K562 (cell line): Measurements from ENCODE around the gene TREH. TPM values are rescaled to one million over a fixed set of nuclear protein-coding genes. Genes with fewer than 3 reads are reported as not detected.

Experiments used
- ATAC-seq: fragments of 200-7000 bp; cut with Tn5 transposase; 3 replicates; pipeline ENCODE4 v1.9.1; 2020; ENCODE audit warnings: moderate library complexity
- BruUV-seq: library from RNA; stranded (reverse); fragments of 400-500 nt; replicated peaks from 2 replicates; lab custom pipeline; 2021; lab: Mats Ljungman, UMichigan
- CTCF ChIA-PET: fragments of 300-600 bp; formaldehyde crosslinking; extraction: SDS; loops from one replicate; lab custom pipeline; 2021; ENCODE audit warnings: low intra/inter-chr PET ratio; lab: Yijun Ruan, JAX
- POLR2A ChIA-PET: fragments of 300-600, 350-650 bp; sonication (Branson Sonifier 250); formaldehyde crosslinking; extraction: SDS; loops from one replicate; lab custom pipeline; 2021; ENCODE audit warnings: antibody characterized with exemption, inconsistent platforms; lab: Yijun Ruan, JAX
- DNase-seq, 4 experiments: peaks; one replicate each; pipeline versions ENCODE4 v3.0.0 to v3.0.0-alpha.2; 2011 to 2018; ENCODE audit warnings: low spot score in 3 of 4, mixed read lengths in 3 of 4; ENCODE audit errors: extremely low read depth in 1 of 4
- FAIRE-seq: peaks from 2 replicates; lab custom pipeline; 2011; peaks lifted over from hg19 to GRCh38; lab: Jason Lieb, UNC
- H2AFZ ChIP-seq: 2 replicates; pipeline ENCODE4 v1.6.0; 2011; ENCODE audit warnings: low read depth, low read length, control low read depth, inconsistent platforms
- H3K27ac ChIP-seq: fragments of 200-600 bp; 3 replicates; pipeline ENCODE4 v1.8.0; 2011; ENCODE audit warnings: low read depth, mild to moderate bottlenecking, control low read depth, inconsistent platforms, low read length, moderate library complexity, mixed read lengths; ENCODE audit errors: extremely low read depth
- H3K27me3 ChIP-seq, 2 experiments: fragments of 300-600 bp in 1 of 2; 2 replicates in 1 of 2; 3 replicates in 1 of 2; pipeline versions ENCODE4 v1.6.0 to v1.8.0; 2011; ENCODE audit warnings: inconsistent platforms in 2 of 2, low read length in 2 of 2, mild to moderate bottlenecking in 1 of 2, mixed read lengths in 1 of 2, moderate library complexity in 1 of 2; ENCODE audit not compliant: control insufficient read depth in 2 of 2, insufficient read depth in 2 of 2
- H3K36me3 ChIP-seq: fragments of 300-600 bp; 3 replicates; pipeline ENCODE4 v1.8.0; 2011; ENCODE audit warnings: mild to moderate bottlenecking, low read length, inconsistent platforms; ENCODE audit not compliant: control insufficient read depth, insufficient read depth
- H3K4me1 ChIP-seq, 2 experiments: fragments of 200-600 bp in 1 of 2; replicated peaks in 1 of 2; 2 replicates in 1 of 2; 3 replicates in 1 of 2; pipeline versions ENCODE4 v1.5.1 to v1.8.0; 2011; ENCODE audit warnings: inconsistent platforms in 2 of 2, low read length in 2 of 2, mild to moderate bottlenecking in 1 of 2, mixed read lengths in 1 of 2, moderate library complexity in 1 of 2; ENCODE audit not compliant: control insufficient read depth in 2 of 2, insufficient read depth in 2 of 2
- H3K4me2 ChIP-seq: 2 replicates; pipeline ENCODE4 v1.6.1; 2011; ENCODE audit warnings: low read length, control low read depth, inconsistent platforms, mixed read lengths; ENCODE audit not compliant: insufficient read depth
- H3K4me3 ChIP-seq: fragments of 200-600 bp; sonication (generic), shearing (Covaris generic); 2 replicates; pipeline ENCODE4 v1.5.1; 2016; ENCODE audit warnings: control low read depth, inconsistent platforms
- H3K79me2 ChIP-seq: fragments of 200-600 bp; 3 replicates; pipeline ENCODE4 v1.8.0; 2011; ENCODE audit warnings: low read length, inconsistent platforms; ENCODE audit not compliant: control insufficient read depth, insufficient read depth
- H3K9ac ChIP-seq, 2 experiments: 2 replicates each; pipeline versions ENCODE4 v1.6.0 to v1.6.1; 2011; ENCODE audit warnings: low read depth in 2 of 2, low read length in 2 of 2, control low read depth in 1 of 2, inconsistent platforms in 1 of 2, mild to moderate bottlenecking in 1 of 2, mixed read lengths in 1 of 2; ENCODE audit not compliant: insufficient read depth in 1 of 2
- H3K9me1 ChIP-seq: one replicate; pipeline ENCODE4 v1.6.0; 2011; ENCODE audit warnings: inconsistent platforms, mild to moderate bottlenecking, low read length, moderate library complexity; ENCODE audit not compliant: control insufficient read depth, insufficient read depth
- H3K9me3 ChIP-seq: replicated peaks from 2 replicates; pipeline ENCODE4 v1.5.1; 2011; ENCODE audit warnings: low read depth, low read length, inconsistent platforms; ENCODE audit not compliant: control insufficient read depth, insufficient read depth
- H4K20me1 ChIP-seq: replicated peaks from 2 replicates; pipeline ENCODE4 v1.6.1; 2011; ENCODE audit warnings: low read length, inconsistent platforms, mixed read lengths; ENCODE audit not compliant: control insufficient read depth, insufficient read depth
- ADNP ChIP-seq: fragments of 200-800 bp; sonication (Bioruptor generic); IDR thresholded peaks from 2 replicates; pipeline ENCODE4 v1.6.1; 2016; ENCODE audit warnings: missing genetic modification characterization, missing compliant biosample characterization
- FOXA1 ChIP-seq: fragments of 450-650 bp; IDR thresholded peaks from 2 replicates; pipeline ENCODE4 v1.6.1; 2016; ENCODE audit warnings: mild to moderate bottlenecking, borderline replicate concordance
- SRSF9 ChIP-seq: fragments of 200-400 bp; formaldehyde crosslinking; IDR thresholded peaks from 2 replicates; pipeline ENCODE4 v1.6.1; 2017; ENCODE audit warnings: low read depth, low read length, borderline replicate concordance
- ZC3H4 ChIP-seq: sonication (generic); formaldehyde crosslinking; IDR thresholded peaks from 2 replicates; pipeline ENCODE4 v1.9.0; 2021; ENCODE audit warnings: missing genetic modification reagents, borderline replicate concordance
- ZNF79 ChIP-seq: fragments of 250-450 bp; sonication (Bioruptor Pico); IDR thresholded peaks from 2 replicates; pipeline ENCODE4 v1.4.0; 2020; ENCODE audit warnings: low read depth, mild to moderate bottlenecking, moderate library complexity
- WGBS: fragments of 100-300 bp; shearing (Covaris generic); methylation state at CpG from one replicate; pipeline ENCODE4 v1.1.6; 2016; ENCODE audit warnings: low coverage, mixed read lengths; ENCODE audit not compliant: insufficient coverage; ENCODE audit errors: missing lambda C conversion rate; 5-methylcytosine and 5-hydroxymethylcytosine counted together
- in situ Hi-C: fragments of 300-500 bp; cut with MboI; formaldehyde crosslinking; loops from 4 replicates; pipeline ENCODE4 v1.15.0; 2018; ENCODE audit warnings: inconsistent platforms, mixed read lengths
- intact Hi-C: fragments of 100-400 bp; cut with micrococcal nuclease; formaldehyde crosslinking; loops from 2 replicates; pipeline ENCODE4 v1.14.2; 2022
- polyA plus RNA-seq, 8 experiments: library from polyadenylated mRNA; depleted of rRNA in 4 of 8; stranded (reverse) in 5 of 8; unstranded in 3 of 8; fragments of >200 nt; fragmentation: Nextera tagmentation in 2 of 8; fragmentation: Illumina TruSeq in 1 of 8; extraction: Ambion mirVana in 2 of 8; extraction: Trizol in 1 of 8; gene quantifications; 2 replicates each; pipeline versions ENCODE4 v1.2.1 to v1.2.3, GENCODE V29; 2011 to 2014; ENCODE audit warnings: inconsistent platforms in 1 of 8, missing spikeins in 1 of 8
- total RNA-seq, 7 experiments: library from RNA; depleted of rRNA in 6 of 7; stranded (reverse); fragments of >200 nt in 6 of 7; fragmentation: Illumina TruSeq in 2 of 7; extraction: Trizol in 2 of 7; gene quantifications; 2 replicates each; pipeline versions ENCODE4 v1.2.1 to v1.2.3, GENCODE V29; 2011 to 2021; ENCODE audit warnings: low replicate concordance in 1 of 7

Gene TREH
- total and polyA plus RNA-seq, 9 of the 15 experiments (the other 6 are each of a cell fraction or from before 2014, with no cell fraction given) = 0.09 to 0.20 (median 0.11) TPM; not detected in 6

DNA sequence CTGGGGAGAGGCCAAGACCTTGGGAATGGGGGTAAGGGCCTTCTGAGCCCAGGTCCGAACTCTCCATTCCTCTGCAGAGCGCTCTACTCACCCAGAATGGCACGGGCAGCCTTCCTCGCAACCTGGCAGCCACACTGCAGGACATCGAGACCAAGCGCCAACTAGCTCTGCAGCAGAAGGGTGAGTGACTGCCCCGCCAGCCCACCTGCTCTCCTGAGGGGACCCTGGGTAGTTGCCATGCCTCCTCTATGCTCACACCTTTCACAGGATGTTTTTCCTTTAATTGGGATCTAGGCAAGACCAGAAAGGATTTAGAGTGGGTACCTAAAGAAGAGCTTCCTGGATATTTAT is 35.5 kb downstream of the TREH start:
- no peak for FAIRE-seq
- H3K4me3 ChIP-seq = no peak overlapping the region
- WGBS = 82% methylated on average over 7 of the region's 7 CpGs
- CTCF ChIA-PET = no interaction called here
- H2AFZ ChIP-seq = no peak overlapping the region
- in situ Hi-C loops = no loop called here
- no peaks in the 10 kb centered on the region for H3K27me3 ChIP-seq
- peaks cover 6% of the 10 kb centered on the region for H3K9me1 ChIP-seq
- TF ChIP-seq ZC3H4 = no peak
- TF ChIP-seq SRSF9 = no peak
- TF ChIP-seq FOXA1 = no peak
- TF ChIP-seq ADNP (tag) = no peak
- TF ChIP-seq ZNF79 (CRISPR knock-in tag) = no peak
- TF ChIP-seq, all 486 proteins: peak for 0
- no peak for DNase-seq
- no TSS peak for BruUV-seq
- Histone ChIP-seq H3K4me2 (no peak overlapping the region), H4K20me1 (no peaks in the 10 kb centered on the region), H3K9me3 (no peaks in the 10 kb centered on the region), H3K36me3 (peaks cover 56% of the 10 kb centered on the region), H3K27ac (no peak overlapping the region), H3K9ac (peak overlapping the region in 1 of 2 experiments; percentile 67; a peak in 2 of 4 replicates), H3K79me2 (no peaks in the 10 kb centered on the region), H3K4me1 (peaks cover 13 to 38% of the 10 kb centered on the region in 2 experiments; a peak in 4 of 5 replicates)
- intact Hi-C loops = no loop called here
- POLR2A ChIA-PET = interaction anchor here (1.3 kb wide), 1 partner anchor 23 kb away, joined by 3 read pairs; no protein-coding TSS in a partner anchor
- ATAC-seq = no peak
